SJSA1 (cell line): ENCODE results near the gene EXOC3L4. TPM values are rescaled to one million over a fixed set of nuclear protein-coding genes. Genes with fewer than 3 reads are reported as not detected.
"Not testable (repeated sequence)": the region's sequence is repeated elsewhere in the genome, so short reads cannot be mapped to it uniquely, and the experiment has no call there.

Experiments
- DNase-seq, 2 experiments: peaks; one replicate each; pipeline ENCODE4 v3.0.0-alpha.2; 2015 to 2020; ENCODE audit warnings: low spot score in 2 of 2, low read depth in 1 of 2
- H3K27ac ChIP-seq: fragments of 250-450 bp; sonication (Bioruptor Pico); 2 replicates; pipeline ENCODE4 v1.5.1; 2020; ENCODE audit warnings: mild to moderate bottlenecking, moderate library complexity
- H3K27me3 ChIP-seq: fragments of 250-450 bp; sonication (Bioruptor Pico); replicated peaks from 2 replicates; pipeline ENCODE4 v1.5.1; 2020; ENCODE audit warnings: mild to moderate bottlenecking, moderate library complexity
- H3K36me3 ChIP-seq: fragments of 250-450 bp; sonication (Bioruptor Pico); 2 replicates; pipeline ENCODE4 v1.5.1; 2020; ENCODE audit warnings: mild to moderate bottlenecking
- H3K4me1 ChIP-seq: fragments of 250-450 bp; sonication (Bioruptor Pico); replicated peaks from 2 replicates; pipeline ENCODE4 v1.6.1; 2021; ENCODE audit warnings: mild to moderate bottlenecking
- H3K4me3 ChIP-seq: fragments of 250-450 bp; sonication (Bioruptor Pico); 2 replicates; pipeline ENCODE4 v1.5.1; 2020; ENCODE audit warnings: mild to moderate bottlenecking
- H3K9me3 ChIP-seq: fragments of 250-450 bp; sonication (Bioruptor Pico); replicated peaks from 2 replicates; pipeline ENCODE4 v1.5.1; 2020; ENCODE audit warnings: mild to moderate bottlenecking
- total RNA-seq: library from RNA; depleted of rRNA; stranded (reverse); fragments of >200 nt; shearing (Covaris generic); gene quantifications from 2 replicates; pipeline ENCODE4 v1.2.3, GENCODE V29; 2014

The EXOC3L4 gene
- total RNA-seq, 1 experiment from 2014 or later, result 0.50 TPM

- H3K36me3 ChIP-seq, result no peaks in the 10 kb centered on the region
- peaks cover 54% of the 10 kb centered on the region for H3K4me1 ChIP-seq
- H3K27ac ChIP-seq, result no peak overlapping the region; the same call in 1 of the 2 replicates
- H3K27me3 ChIP-seq, result no peaks in the 10 kb centered on the region
- H3K4me3 ChIP-seq, result no peak overlapping the region
- no peaks in the 10 kb centered on the region for H3K9me3 ChIP-seq
- DNase-seq, result no peak
Measured at GRCh38 chr14:103111232-103111868, 16.8 kb downstream of the EXOC3L4 start.

- DNase-seq, result no peak
- Histone ChIP-seq H3K9me3 (no peaks in the 10 kb centered on the region), H3K27me3 (no peaks in the 10 kb centered on the region), H3K36me3 (no peaks in the 10 kb centered on the region), H3K4me3 (no peak overlapping the region), H3K4me1 (peaks cover 52% of the 10 kb centered on the region), H3K27ac (no peak overlapping the region)
Measured at GRCh38 chr14:103112400-103113243, 18.1 kb downstream of the EXOC3L4 start.

GRCh38 chr14:103113303-103113702 lies 18.8 kb downstream of the EXOC3L4 start:
- no peaks in the 10 kb centered on the region for H3K9me3 ChIP-seq
- no peak overlapping the region for H3K27ac ChIP-seq
- no peaks in the 10 kb centered on the region for H3K27me3 ChIP-seq
- DNase-seq, result no peak
- H3K36me3 ChIP-seq, result no peaks in the 10 kb centered on the region
- H3K4me1 ChIP-seq, result peaks cover 45% of the 10 kb centered on the region
- H3K4me3 ChIP-seq, result no peak overlapping the region

GRCh38 chr14:103113774-103114173 lies 19.2 kb downstream of the EXOC3L4 start:
- Histone ChIP-seq H3K9me3 (no peaks in the 10 kb centered on the region), H3K4me1 (peaks cover 40% of the 10 kb centered on the region), H3K27ac (no peak overlapping the region), H3K4me3 (no peak overlapping the region), H3K27me3 (no peaks in the 10 kb centered on the region), H3K36me3 (no peaks in the 10 kb centered on the region)
- DNase-seq, result no peak

GRCh38 chr14:103115086-103115679 lies 20.7 kb downstream of the EXOC3L4 start:
- H3K27me3 ChIP-seq, DNase-seq, H3K36me3 ChIP-seq, H3K9me3 ChIP-seq, H3K4me3 ChIP-seq: not testable (repeated sequence)
- Histone ChIP-seq H3K27ac (0 out of 2 replicates have a peak overlapping the region, but pooled peaks have one; percentile 24), H3K4me1 (peaks cover 31% of the 10 kb centered on the region)

- H3K27me3 ChIP-seq, result no peaks in the 10 kb centered on the region
- no peaks in the 10 kb centered on the region for H3K36me3 ChIP-seq
- DNase-seq, result no peak
- no peak overlapping the region for H3K27ac ChIP-seq
- H3K4me3 ChIP-seq, result no peak overlapping the region
- H3K4me1 ChIP-seq, result peaks cover 23% of the 10 kb centered on the region
- no peaks in the 10 kb centered on the region for H3K9me3 ChIP-seq
Measured at GRCh38 chr14:103115845-103116572, 21.5 kb downstream of the EXOC3L4 start.

GRCh38 chr14:103116636-103117035 lies 22.1 kb downstream of the EXOC3L4 start:
- H3K9me3 ChIP-seq, result no peaks in the 10 kb centered on the region
- H3K27me3 ChIP-seq, result no peaks in the 10 kb centered on the region
- H3K4me3 ChIP-seq, result no peak overlapping the region
- H3K36me3 ChIP-seq, result no peaks in the 10 kb centered on the region
- no peak overlapping the region for H3K27ac ChIP-seq
- no peak for DNase-seq
- peaks cover 17% of the 10 kb centered on the region for H3K4me1 ChIP-seq

- H3K4me3 ChIP-seq, H3K36me3 ChIP-seq: not testable (repeated sequence)
Measured at GRCh38 chr14:103117499-103117898, 23.0 kb downstream of the EXOC3L4 start.

GRCh38 chr14:103118018-103118662 lies 23.6 kb downstream of the EXOC3L4 start:
- H3K36me3 ChIP-seq, result no peaks in the 10 kb centered on the region
- peaks cover 23% of the 10 kb centered on the region for H3K4me1 ChIP-seq
- H3K27ac ChIP-seq, result no peak overlapping the region
- H3K4me3 ChIP-seq, result no peak overlapping the region
- DNase-seq, result no peak
- H3K9me3 ChIP-seq, result no peaks in the 10 kb centered on the region
- no peaks in the 10 kb centered on the region for H3K27me3 ChIP-seq

More at GRCh38 chr14:103117499-103117898, 23.0 kb downstream of the EXOC3L4 start:
- H3K4me1 ChIP-seq, result peaks cover 17% of the 10 kb centered on the region
- not testable (repeated sequence) for H3K27ac ChIP-seq, DNase-seq, H3K9me3 ChIP-seq, H3K27me3 ChIP-seq

GRCh38 chr14:103118663-103119404 lies 24.3 kb downstream of the EXOC3L4 start:
- H3K4me3 ChIP-seq, result no peak overlapping the region
- DNase-seq, result no peak
- H3K36me3 ChIP-seq, result 0 out of 2 replicates have a peak, but pooled peaks cover 4% of the 10 kb centered on the region
- H3K27ac ChIP-seq, result no peak overlapping the region
- H3K27me3 ChIP-seq, result no peaks in the 10 kb centered on the region
- H3K4me1 ChIP-seq, result peaks cover 28% of the 10 kb centered on the region
- H3K9me3 ChIP-seq, result no peaks in the 10 kb centered on the region

GRCh38 chr14:103119527-103119926 lies 25.0 kb downstream of the EXOC3L4 start:
- H3K27me3 ChIP-seq, H3K27ac ChIP-seq: not testable (repeated sequence)

GRCh38 chr14:103121121-103121845 lies 26.8 kb downstream of the EXOC3L4 start:
- no peaks in the 10 kb centered on the region for H3K27me3 ChIP-seq
- peaks cover 28% of the 10 kb centered on the region for H3K4me1 ChIP-seq
- no peak for DNase-seq
- no peak overlapping the region for H3K4me3 ChIP-seq
- H3K9me3 ChIP-seq, result no peaks in the 10 kb centered on the region
- peaks cover 4% of the 10 kb centered on the region; the same call in 1 of the 2 replicates for H3K36me3 ChIP-seq
- no peak overlapping the region for H3K27ac ChIP-seq

More at GRCh38 chr14:103119527-103119926, 25.0 kb downstream of the EXOC3L4 start:
- not testable (repeated sequence) for DNase-seq, H3K4me3 ChIP-seq, H3K9me3 ChIP-seq, H3K36me3 ChIP-seq
- H3K4me1 ChIP-seq, result peaks cover 35% of the 10 kb centered on the region
